ENCODE results near the gene S100A7A. TPM values are rescaled to one million over a fixed set of nuclear protein-coding genes. Genes with fewer than 3 reads are reported as not detected.

The S100A7A gene
- total RNA-seq, 6 experiments from 2014 or later: not detected

DNA sequence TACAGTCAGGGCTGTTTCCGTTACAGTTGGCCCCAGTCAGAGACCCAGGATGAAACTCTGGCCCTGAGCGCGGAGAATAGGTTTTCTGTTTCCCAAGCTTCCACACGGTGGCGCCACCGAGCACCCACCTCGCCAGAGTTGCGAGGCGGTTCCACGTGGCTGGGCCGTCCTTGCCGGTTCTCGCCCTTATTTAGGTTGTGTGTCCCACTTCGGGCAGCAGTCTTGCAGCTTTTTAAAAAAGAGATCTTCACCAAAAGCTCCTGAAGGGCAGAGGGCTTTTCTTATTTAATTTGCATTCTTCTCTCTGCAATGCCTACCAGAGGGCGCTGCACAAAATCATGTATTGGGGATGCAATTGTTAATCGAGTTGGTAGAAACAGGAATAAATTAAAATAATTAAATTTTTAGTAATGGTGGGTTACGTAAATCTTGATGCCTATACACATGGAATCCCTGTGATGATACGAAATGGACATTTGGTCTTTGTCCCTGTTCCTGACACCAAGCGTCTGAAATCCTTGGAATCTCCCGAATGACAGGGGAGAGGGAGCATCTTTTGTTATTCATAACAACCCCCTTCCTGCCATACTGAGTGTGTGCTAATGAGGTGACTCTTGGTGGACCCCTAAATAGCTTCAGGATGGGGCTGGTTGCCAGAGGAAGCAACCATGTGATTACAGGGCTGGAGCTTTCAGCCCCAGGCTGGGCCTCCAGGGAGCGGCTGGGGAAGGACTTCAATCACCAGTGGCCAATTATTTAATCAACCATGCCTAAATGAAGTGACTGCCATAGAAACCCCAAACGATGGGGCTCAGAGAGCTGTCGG, 49.7 kb downstream of the S100A7A start:
- no peak overlapping the region for H3K4me3 ChIP-seq
- intact Hi-C loops (cut with DNase I): no loop called here
- no peak for TF ChIP-seq POLR2A (IDR thresholded peaks at IDR 0.05)
- TF ChIP-seq, protein P1, sequence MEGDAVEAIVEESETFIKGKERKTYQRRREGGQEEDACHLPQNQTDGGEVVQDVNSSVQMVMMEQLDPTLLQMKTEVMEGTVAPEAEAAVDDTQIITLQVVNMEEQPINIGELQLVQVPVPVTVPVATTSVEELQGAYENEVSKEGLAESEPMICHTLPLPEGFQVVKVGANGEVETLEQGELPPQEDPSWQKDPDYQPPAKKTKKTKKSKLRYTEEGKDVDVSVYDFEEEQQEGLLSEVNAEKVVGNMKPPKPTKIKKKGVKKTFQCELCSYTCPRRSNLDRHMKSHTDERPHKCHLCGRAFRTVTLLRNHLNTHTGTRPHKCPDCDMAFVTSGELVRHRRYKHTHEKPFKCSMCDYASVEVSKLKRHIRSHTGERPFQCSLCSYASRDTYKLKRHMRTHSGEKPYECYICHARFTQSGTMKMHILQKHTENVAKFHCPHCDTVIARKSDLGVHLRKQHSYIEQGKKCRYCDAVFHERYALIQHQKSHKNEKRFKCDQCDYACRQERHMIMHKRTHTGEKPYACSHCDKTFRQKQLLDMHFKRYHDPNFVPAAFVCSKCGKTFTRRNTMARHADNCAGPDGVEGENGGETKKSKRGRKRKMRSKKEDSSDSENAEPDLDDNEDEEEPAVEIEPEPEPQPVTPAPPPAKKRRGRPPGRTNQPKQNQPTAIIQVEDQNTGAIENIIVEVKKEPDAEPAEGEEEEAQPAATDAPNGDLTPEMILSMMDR (IDR thresholded peaks at IDR 0.05): peak; percentile 57 to 79 (median 70)
- no peak overlapping the region for H3K27ac ChIP-seq
- H3K36me3 ChIP-seq: no peaks in the 10 kb centered on the region
- peak; percentile 47 to 58 (median 54) for DNase-seq
- 19% methylated on average over 17 of the region's 23 CpGs for WGBS (ENCODE audit: insufficient coverage, low coverage, low lambda C conversion rate, missing lambda C conversion rate)
- H3K4me1 ChIP-seq: no peaks in the 10 kb centered on the region
- no peaks in the 10 kb centered on the region for H3K9me3 ChIP-seq
- no peaks in the 10 kb centered on the region for H3K27me3 ChIP-seq
- ATAC-seq: peak; percentile 65 to 83 (median 74)

DNA sequence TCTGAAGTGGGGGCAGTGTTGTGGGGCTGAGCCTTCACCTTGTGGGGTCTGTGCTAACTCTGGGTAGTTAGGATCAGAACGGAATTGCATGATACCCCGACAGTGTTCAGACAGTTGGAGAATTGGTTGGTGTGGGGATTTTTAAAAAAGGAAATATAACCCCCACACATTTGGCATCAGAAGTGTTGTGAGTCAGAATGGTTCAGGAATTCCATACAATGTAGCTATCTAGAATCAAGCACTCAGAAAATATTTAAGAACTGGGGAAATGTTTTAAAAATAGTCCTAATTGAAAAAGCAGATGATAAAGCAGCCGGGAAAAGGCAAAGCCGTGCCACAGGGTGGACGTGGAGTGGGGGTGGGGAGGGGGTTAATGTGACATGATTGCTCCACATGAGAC, 50.6 kb downstream of the S100A7A start:
- Histone ChIP-seq H3K27me3 (no peaks in the 10 kb centered on the region), H3K27ac (no peak overlapping the region), H3K4me1 (no peaks in the 10 kb centered on the region), H3K4me3 (no peak overlapping the region), H3K36me3 (no peaks in the 10 kb centered on the region), H3K9me3 (no peaks in the 10 kb centered on the region)
- WGBS (ENCODE audit: insufficient coverage, low coverage, low lambda C conversion rate, missing lambda C conversion rate): 63% methylated on average over 5 of the region's 5 CpGs
- DNase-seq (no peak), ATAC-seq (no peak)
- TF ChIP-seq, protein P1 (IDR thresholded peaks at IDR 0.05): no peak
- no peak for TF ChIP-seq POLR2A (IDR thresholded peaks at IDR 0.05)
- intact Hi-C loops (cut with DNase I): no loop called here

DNA sequence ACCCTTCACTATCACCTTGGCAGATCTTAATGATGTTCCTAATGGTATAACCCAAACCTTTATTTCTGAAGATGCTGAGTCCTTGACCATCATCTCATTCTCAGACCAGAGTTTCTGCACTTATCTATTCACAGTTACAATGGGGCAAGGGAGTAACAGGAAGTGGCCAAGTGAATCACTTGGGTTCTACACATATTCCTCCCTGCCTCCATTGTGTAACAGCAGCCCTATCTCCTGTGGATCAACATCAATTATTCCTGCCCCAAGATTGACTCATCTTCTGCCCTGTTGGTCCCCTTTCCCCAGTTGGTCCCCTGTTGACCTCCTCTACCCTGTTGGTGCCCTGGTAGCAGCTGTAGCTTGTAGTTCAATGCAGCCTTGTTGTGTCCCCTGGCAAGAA, 54.4 kb downstream of the S100A7A start:
- Histone ChIP-seq H3K27ac (no peak overlapping the region), H3K36me3 (no peaks in the 10 kb centered on the region), H3K4me3 (no peak overlapping the region), H3K4me1 (no peaks in the 10 kb centered on the region), H3K27me3 (no peaks in the 10 kb centered on the region), H3K9me3 (no peaks in the 10 kb centered on the region)
- DNase-seq (no peak), ATAC-seq (no peak)
- intact Hi-C loops (cut with DNase I): no loop called here
- TF ChIP-seq POLR2A (IDR thresholded peaks at IDR 0.05): no peak
- TF ChIP-seq, protein P1 (IDR thresholded peaks at IDR 0.05): no peak

Small RNA genes lying within 50 kb of the gene (small RNA-seq; reads per million reads assigned to genes)
- 0 reads per million in 2 experiments for gene S100A15A

Other genes starting within 250 kb of the S100A7A start
- not detected for gene LELP1, start 213.1 kb upstream of the S100A7A start, total RNA-seq
- not detected for gene PRR9, start 198.9 kb upstream of the S100A7A start, total RNA-seq
- gene LORICRIN, start 156.8 kb upstream of the S100A7A start, total RNA-seq: not detected
- not detected for gene PGLYRP3, start 103.6 kb upstream of the S100A7A start, total RNA-seq
- gene PGLYRP4, start 67.7 kb upstream of the S100A7A start, total RNA-seq: not detected
- gene S100A9, start 58.7 kb upstream of the S100A7A start, total RNA-seq: 10 to 100 TPM; 34.3 to 96.8 (median 64.5) TPM
- 1 to 10 TPM; 1.5 to 3.8 (median 3.0) TPM for gene S100A12, start 40.9 kb upstream of the S100A7A start, total RNA-seq
- 10 to 100 TPM; 16.0 to 47.4 (median 30.0) TPM for gene S100A8, start 25.4 kb upstream of the S100A7A start, total RNA-seq
- not detected for gene S100A7, start 44.1 kb downstream of the S100A7A start, total RNA-seq
- gene S100A6, start 119.5 kb downstream of the S100A7A start, total RNA-seq: 10 to 100 TPM in 5 of 6 experiments, 1 to 10 TPM in 1; 6.6 to 24.0 (median 12.0) TPM
- not detected for gene S100A5, start 124.4 kb downstream of the S100A7A start, total RNA-seq
- gene S100A4, start 129.3 kb downstream of the S100A7A start, total RNA-seq: 10 to 100 TPM in 4 of 6 experiments, 1 to 10 TPM in 2; 7.6 to 21.6 (median 14.0) TPM
- under 1 TPM in 1 of 6 experiments, not detected in 5; 0.29 TPM for gene S100A3, start 132.7 kb downstream of the S100A7A start, total RNA-seq
- not detected for gene S100A2, start 149.3 kb downstream of the S100A7A start, total RNA-seq
- 100 to 1,000 TPM in 2 of 6 experiments, 10 to 100 TPM in 4; 55.9 to 151 (median 71.8) TPM for gene S100A16, start 196.6 kb downstream of the S100A7A start, total RNA-seq
- 10 to 100 TPM in 2 of 6 experiments, 1 to 10 TPM in 4; 1.8 to 14.0 (median 5.2) TPM for gene S100A14, start 199.8 kb downstream of the S100A7A start, total RNA-seq
- gene S100A13, start 211.0 kb downstream of the S100A7A start, total RNA-seq: 10 to 100 TPM; 10.4 to 24.5 (median 21.9) TPM
- gene S100A1, start 211.9 kb downstream of the S100A7A start, total RNA-seq: 1 to 10 TPM in 3 of 6 experiments, under 1 TPM in 3; 0.40 to 2.1 (median 1.0) TPM
- 10 to 100 TPM; 21.9 to 29.7 (median 26.0) TPM for gene CHTOP, start 217.5 kb downstream of the S100A7A start, total RNA-seq
- gene SNAPIN, start 242.2 kb downstream of the S100A7A start, total RNA-seq: 10 to 100 TPM; 14.6 to 33.2 (median 18.0) TPM